A172 (cell line): Measurements from ENCODE around the gene SPTAN1. TPM values are rescaled to one million over a fixed set of nuclear protein-coding genes. Genes with fewer than 3 reads are reported as not detected.
"Not testable (repeated sequence)": the region's sequence is repeated elsewhere in the genome, so short reads cannot be mapped to it uniquely, and the experiment has no call there.

ENCODE experiments used
- DNase-seq: peaks from one replicate; pipeline ENCODE4 v3.0.0-alpha.2; 2015; ENCODE audit warnings: low spot score
- total RNA-seq: library from RNA; depleted of rRNA; stranded (reverse); fragments of >200 nt; shearing (Covaris generic); gene quantifications from 2 replicates; pipeline ENCODE4 v1.2.3, GENCODE V29; 2014; rRNA removed

The SPTAN1 gene
- 411 and 440 TPM in 2 replicates for total RNA-seq

DNA sequence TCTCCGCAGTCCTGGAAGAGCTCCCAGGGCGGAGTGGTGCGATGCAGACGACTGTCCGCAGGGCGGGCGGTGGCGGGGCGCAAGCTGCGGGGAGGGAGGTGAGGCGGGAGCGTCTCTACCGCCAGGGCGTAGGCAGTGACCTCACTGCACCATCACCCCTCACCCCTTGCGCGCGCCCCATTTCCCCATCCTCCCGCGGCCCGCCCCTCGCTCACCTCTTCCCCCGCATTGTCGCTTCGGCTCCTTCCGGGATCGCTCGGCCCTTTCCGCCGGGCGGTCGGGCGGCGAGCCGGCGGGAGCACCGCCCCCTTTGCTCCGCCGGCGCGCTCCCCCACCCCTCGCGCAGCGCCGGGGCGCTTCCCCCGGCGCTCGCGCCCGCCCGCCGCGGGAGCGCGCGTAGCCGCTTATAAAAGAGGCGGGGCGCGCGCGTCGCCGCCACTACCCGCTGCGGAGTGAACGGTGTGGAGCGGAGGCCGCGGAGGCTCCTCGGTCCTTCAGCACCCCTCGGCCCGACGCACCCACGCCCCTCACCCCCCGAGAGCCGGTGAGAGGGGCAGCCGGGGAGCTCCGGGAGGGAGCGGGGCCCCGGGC is at the start of gene SPTAN1:
Gene SPTAN1, plus strand, starts transcription at position 435 of the 591 bp plus-strand sequence. CDS start 14,154 bp downstream, outside the sequence.
- peak; percentile 95 for DNase-seq

DNA sequence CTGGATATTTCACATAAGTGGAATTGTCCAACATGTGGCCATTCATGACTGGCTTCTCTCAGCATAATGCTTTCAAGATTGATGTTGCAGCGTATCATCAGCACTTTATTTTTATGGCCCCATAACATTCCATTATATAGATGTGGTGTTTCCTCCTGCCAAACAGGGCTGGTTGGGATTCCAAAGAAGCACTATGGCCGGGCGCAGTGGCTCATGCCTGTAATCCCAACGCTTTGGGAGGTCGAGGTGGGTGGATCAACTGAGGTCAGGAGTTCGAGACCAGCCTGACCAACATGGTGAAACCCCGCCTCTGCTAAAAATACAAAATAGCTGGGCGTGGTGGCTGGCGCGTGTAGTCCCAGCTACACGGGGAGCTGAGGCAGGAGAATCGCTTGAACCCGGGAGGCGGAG is 49.0 kb upstream of the SPTAN1 start:
- not testable (repeated sequence) for DNase-seq

DNA sequence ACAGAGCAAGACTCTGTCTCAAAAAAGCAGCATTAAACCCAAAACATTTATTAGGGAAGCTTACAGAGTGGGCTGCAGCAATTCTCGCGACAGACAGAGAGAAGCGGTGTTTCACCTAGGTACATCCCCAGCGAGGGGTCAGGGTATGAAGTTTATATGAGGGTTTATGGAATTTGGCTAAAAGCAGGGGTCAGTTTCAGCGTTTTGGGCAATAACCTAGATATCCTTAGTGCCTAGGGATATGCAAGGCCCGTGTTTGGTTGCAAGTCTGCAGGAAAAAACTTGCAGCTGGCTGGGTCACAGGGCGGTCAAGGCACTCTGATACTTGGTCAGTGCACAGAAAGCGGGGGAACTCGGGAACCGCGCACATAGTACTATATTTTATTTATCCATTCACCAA is 48.5 kb upstream of the SPTAN1 start:
- no peak for DNase-seq

DNA sequence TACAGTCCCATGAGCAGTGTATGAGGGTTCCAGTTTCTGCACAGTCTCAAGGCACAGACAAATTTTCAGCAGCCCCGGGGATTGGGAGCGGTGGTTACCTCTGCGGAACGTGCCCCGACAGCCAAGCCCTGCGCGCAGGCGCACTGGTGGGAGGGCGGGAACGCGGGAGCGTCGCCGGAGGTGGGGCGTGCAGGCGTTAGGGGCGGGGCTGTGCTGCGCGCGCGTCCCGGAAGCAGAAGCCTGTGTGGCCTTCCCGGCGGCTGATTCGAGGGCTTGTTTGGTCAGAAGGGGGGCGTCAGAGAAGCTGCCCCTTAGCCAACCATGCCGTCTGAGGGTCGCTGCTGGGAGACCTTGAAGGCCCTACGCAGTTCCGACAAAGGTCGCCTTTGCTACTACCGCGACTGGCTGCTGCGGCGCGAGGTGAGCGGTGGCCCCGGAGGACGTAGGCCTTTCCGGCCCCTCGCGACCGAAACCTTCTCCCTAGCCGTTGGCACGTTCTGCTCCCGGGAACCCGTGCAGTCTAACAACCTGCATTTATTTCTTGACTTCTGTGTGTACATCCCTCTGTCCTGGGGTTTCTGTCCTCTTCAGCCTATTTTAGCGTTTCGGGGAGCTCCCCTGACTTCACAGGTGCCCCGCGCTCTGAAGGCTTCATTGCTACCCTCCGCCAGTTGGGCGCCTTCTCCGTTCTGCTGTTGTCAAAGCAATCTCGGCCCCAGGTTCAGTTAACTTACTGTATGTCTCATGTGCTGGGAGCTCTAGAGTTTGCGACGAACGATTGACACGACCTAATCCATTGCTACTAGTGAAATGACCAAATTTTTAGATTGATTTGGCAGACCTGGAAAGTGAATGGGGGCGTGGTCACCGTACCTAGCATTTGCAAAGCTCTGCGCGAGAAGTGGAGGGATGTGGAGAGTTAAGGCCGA is 47.6 kb upstream of the SPTAN1 start, which contains the start of gene GLE1:
Gene GLE1, plus strand, starts transcription at position 235 of the 929 bp plus-strand sequence. Its CDS starts 87 bp downstream, at position 322.
- DNase-seq: peak; percentile 85

DNA sequence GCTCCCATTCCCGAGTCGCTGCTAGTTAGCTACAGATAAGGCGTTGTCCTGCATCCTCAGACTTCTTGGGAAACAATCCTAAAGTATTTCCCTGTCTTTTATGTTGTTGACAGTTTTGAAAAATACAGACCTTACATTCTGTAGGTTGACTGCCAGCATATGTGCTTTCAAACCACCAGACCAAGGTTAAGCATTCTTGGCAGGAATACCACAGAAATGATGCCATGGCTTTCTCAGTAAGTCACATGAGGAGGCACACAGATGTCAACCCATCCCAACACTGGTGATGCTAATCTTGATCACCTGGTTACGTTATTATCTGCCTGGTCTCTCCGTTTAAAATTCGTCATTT is 47.0 kb upstream of the SPTAN1 start:
- no peak for DNase-seq

DNA sequence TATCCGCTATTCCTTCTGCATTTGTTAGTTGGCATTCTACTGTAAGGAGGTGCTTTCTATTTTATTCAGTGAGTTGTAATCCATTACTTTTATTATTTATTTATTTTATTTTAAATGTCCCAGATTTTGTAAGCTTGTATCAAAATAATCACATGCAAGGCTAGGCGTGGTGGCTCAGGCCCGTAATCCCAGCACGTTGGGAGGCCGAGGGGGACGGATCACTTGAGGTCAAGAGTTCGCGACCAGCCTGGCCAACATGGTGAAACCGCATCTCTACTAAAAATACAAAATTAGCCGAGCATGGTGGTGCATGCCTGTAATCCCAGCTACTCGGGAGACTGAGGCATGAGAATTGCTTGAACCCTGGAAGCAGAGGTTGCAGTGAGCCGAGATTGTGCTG is 46.5 kb upstream of the SPTAN1 start:
- DNase-seq: not testable (repeated sequence)

DNA sequence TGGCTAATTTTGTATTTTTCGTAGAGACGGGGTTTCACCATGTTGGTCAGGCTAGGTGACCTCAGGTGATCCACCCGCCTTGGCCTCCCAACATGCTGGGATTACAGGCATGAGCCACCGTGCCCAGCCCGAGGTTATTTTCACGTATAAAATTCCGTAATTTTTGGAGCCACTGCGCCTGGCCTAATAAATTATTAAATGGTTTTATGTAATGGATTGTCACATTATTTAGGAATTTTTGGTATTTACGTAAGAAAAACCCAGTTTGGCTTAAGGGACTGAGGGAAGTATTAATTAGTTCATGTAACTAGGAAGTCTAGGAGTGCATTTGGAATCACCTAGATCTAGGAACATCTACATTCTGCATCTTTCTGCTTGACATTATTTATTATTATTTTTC is 39.6 kb upstream of the SPTAN1 start:
- DNase-seq: no peak

DNA sequence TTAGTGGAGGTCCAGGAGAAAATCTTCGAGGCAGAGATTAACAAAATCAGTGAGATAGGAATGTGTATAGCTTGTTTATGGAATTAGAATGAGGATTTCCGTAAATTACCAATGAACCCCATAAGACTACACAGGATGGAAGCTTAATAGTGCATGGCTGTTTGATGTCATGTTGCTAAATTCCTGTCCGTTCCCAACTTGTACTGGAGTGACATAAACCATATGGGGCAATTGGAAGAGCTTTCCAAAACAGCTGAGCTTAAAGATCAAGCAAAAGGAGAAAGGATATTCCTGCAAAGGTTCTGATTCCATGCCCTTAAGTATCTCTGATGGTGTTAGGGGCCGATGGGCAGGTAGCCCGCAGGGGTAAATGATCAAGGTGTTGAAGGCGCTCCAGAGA is 30.4 kb upstream of the SPTAN1 start:
- no peak for DNase-seq

DNA sequence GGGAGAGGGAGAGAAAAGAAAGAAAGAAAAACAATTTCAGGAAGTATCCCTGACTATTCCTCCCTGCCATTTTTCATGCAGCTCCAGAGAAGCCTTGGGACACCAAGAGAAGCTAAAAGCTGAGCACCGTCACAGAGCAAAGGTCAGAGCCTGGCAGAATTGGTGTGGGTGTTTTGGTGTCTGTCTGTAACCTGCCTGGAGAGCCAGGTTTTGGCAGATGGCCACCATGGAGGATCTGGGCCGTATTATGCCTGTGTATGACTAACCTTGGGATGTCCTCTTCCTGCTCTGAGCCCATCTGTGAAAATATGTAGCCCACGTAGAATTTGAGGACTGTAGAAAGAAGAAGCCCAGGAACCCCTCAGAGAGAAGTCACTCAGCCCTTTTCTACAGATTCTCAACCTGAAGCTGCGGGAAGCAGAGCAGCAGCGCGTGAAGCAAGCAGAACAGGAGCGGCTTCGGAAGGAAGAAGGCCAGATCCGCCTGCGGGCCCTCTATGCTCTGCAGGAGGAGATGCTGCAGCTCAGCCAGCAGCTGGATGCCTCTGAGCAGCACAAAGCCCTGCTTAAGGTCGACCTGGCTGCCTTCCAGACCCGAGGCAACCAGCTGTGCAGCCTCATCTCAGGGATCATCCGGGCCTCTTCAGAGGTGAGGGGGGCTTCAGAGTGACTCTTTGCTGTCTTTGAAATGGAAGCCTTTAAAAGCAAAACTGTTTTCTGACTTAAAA is 29.0 kb upstream of the SPTAN1 start:
- peak; percentile 53 for DNase-seq

DNA sequence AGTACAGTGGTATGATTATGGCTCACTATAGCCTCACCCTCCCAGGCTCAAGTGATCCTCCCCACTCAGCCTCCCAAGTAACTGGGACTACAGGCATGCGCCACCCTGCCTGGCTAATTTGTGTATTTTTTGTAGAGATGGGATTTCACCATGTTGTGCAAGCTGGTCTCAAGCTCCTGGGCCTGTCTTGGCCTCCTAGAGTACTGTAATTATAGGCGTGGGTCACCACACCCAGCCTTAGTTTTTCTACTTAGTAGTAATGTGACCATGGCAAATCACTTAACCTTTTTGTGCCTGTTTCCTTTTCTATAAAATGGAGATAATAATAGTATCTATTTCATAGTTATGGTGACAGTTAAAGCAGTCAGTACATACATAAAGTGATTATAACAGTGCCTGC is 25.7 kb upstream of the SPTAN1 start:
- DNase-seq: no peak

DNA sequence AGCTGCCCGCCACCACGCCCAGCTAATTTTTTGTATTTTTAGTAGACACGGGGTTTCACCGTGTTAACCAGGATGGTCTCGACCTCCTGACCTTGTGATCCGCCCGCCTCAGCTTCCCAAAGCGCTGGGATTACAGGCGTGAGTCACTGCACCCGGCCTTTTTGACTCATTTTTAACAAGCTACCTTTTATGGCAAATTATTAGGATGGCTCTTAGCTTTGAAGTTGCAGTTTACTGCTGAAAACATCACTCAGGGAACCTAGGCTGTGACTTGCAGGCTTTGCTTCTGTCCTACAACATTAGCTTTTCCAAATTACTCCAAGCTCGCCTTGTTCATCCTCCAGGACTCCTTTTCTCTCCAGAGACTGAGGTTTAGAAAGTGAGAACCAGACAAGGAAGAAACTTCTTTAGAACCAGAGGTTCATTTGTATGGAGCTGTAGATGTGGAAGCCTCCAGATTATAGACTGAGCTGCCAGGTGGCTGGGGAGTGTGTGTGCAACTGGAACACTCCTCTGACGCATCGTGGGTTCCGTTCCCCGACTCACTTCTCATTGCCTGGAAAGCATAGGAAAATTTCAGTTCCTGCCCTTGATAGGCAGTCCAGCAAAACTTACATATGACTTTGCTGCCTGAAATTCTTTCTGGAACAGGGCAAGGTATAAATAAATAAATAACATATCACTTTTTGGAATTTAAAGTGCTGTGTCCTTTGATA is 23.8 kb upstream of the SPTAN1 start:
- peak; percentile 72 for DNase-seq

DNA sequence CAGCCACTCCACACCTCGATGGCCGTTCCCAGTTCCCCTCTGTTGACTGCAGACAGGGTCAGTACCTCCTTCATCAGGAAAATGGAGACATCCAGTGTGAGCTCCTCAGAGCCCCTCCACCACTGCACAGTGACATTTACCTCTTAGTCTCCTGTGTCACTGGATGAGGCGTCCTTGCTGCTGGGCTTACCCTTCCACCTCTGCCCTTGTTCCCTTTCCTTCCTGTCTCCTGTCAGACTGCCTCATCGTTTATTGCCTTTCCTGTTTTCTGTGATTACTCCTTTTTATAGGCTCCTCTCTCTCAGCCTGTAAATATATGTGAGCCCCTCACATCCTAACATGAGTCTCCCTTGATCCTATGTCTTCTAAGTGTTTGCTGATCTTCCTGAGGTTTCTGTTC is 23.2 kb upstream of the SPTAN1 start:
- peak; percentile 6 for DNase-seq

DNA sequence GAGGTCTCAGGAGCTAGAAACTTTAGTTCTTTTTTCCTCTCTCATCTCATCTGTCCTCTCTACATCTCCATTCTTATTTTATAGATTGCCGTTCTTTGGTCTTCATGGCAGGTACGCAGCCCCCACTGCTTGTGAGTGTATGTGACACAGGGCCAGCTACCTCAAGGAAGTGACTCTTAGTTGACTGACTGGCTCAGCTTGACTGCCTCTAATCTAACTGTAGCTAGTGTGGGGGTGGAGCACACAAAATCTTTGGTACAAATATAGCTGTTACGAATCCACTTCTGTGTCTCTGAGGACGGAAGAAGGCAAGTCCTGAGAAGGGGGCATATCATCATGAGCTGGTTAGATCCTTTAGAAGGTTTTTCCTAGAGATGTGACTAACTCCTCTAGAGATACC is 19.8 kb upstream of the SPTAN1 start:
- DNase-seq: no peak

DNA sequence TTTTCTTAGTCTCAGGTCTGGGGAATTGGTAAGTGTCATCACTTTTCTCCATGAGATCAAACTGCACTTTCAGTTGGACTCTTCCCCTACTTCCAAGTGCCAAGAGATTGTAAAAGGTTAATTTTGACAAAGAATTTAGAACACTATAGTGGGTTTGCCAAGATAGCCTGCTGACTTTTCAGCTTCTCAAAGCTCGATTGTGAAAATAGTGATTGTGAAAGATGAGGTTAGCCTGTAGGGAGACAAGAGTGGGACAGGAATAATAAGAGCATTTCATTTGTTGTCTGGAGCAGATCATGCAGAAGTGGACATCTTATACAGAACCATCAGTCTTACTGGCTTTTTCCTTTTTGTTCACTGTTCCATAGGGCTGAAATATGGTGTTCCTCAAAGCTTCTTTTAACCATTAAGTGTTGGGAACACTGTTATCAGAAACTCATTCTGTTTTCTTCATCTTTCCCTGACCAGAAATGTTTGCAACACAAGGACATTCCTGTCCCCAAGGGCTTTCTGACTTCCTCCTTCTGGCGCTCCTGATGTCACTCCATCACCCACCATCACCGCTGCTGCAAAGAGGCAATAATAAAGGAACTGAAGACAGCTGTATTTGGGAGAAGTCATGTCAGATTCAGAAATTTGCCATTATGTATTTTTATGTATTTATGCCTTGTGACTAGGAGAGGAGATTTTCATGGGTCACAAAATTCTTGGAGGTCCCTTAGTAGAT is 11.6 kb upstream of the SPTAN1 start:
- no peak for DNase-seq

DNA sequence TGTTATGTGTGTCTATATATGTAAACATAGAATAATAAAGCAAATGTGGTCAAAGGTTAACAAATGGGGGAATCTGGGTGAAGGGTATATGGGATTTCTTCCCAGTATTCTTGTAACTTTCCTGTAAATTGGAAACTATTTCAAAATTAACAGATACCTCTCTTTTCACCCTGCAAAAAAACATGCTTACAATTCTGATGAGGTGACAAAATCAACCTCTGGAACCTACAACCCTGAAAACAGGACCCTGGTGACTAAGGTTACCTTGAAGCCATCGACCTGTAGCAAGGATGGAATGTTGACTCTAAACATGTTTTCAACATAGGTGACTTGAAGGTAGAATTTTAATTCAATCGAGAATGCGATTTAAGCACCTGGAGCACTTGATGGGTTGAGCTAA is 5.9 kb upstream of the SPTAN1 start:
- DNase-seq: no peak

DNA sequence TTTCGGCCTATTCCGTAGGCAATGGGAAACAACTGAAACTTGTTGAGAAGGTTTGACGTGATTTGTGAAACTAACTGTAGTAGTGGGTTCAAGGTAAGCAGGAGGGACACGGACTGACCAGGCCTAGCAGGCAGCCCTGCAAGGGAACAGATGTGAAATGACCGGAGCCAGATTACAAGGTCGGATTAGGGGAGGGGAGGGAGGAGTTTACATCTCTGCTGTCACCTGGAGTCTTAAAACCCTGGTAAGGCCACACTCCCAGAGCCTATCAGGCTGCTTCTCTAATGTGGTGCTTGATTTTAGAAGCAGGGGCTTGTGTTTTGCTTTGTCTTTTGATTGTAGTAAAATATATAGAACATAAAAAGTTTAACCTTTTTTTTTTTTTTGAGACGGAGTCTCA is 3.5 kb upstream of the SPTAN1 start:
- no peak for DNase-seq

DNA sequence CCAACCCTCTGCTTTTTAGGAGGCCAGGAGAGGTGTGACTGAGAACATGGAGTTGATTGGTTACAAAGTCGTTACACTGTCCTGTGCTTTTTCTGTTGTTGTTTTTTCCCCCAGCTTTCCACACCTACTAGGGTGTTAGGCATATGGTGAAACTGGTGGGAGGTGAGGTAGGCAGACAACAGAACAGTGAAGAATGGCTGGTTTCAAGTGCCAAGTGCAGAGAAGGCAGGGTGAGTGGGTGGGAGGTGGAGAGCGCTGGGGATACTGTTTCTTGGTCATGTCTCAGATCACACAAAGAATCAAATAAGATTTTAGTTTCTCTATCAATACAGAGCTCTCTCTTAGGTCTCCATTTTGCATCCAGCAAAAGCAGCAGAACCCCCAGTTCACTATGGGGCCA is 2.2 kb upstream of the SPTAN1 start:
- DNase-seq: no peak

DNA sequence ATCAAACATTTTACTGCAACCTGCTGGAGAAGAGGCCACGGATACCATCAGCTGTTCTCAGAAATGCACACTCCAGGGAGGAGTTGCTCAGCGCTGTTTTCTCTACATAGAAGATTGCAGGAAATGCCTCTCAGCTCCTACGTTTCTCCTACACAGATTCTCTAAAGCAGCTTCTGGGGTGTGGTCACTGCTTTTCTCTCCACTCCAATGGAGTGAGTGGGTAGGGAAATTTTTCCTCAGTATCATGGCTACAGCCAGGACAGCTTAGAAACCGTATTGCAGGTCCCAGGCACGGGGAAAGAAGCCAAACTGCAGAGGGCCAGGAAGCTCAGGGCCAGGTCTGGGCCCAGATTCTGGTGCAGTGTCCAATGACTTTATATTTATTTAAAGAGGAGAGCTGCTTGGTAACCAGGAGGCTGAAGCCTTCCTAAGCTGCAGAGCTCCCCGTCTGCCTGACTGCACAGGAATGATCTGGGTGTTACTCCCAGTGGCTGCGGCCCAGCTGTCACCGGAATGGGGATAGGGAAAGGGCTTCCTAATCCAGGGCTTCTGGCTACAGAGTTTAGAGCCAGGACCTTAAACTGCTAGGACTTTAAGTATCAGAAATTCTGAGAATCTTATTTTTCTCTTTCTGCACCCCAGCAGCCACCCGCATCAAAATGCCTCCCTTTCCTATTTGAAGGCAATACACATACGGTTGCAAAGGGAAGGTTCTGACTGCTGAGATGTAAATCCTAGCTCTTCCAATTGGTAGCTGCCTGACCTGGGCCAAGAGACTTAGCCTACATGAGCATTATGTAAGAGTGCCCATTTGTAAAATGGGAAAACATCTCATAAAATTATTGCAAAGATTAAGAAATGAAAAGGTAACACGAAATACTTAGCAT is 1.4 kb upstream of the SPTAN1 start:
- peak; percentile 64 for DNase-seq

DNA sequence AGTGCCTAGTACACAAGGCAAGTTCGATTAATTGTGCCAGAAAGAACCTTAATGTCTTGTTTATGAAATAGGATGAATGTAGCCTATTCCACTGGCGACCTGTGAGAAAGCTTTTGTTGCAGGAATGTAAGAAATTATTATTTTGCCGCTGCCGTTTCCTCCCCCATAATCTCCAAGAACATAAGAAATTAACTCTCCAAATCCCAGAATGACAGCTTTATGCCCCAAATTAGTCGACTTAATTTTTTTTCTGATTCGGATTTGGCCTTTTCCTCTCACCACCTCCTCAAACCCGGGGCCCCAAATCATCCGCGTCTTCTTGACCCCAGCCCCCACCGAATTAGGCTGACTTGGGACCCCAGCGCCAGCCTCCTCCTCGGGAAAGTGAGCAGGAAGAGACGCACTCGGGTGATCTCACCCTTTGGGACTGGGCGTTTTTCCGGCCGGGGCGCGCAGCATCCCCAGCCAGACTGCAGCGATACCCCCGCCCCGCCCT is 682 bp upstream of the SPTAN1 start:
- no peak for DNase-seq
